Esophagus (tissue), 2 donors: ENCODE data around the gene TBX1. TPM values are rescaled to one million over a fixed set of nuclear protein-coding genes. Genes with fewer than 3 reads are reported as not detected.
"Not testable (repeated sequence)": the region's sequence is repeated elsewhere in the genome, so short reads cannot be mapped to it uniquely, and the experiment has no call there.

Experiments used
- H3K27ac ChIP-seq, 2 donors: one replicate each; pipeline ENCODE4 v1.5.1; 2013; ENCODE audit warnings: low read depth in 2 of 2, mild to moderate bottlenecking in 2 of 2, inconsistent platforms in 1 of 2, low read length in 1 of 2, moderate library complexity in 1 of 2
- H3K27me3 ChIP-seq, 2 donors: one replicate each; pipeline ENCODE4 v1.6.1; 2013; ENCODE audit warnings: low read length in 2 of 2, control low read depth in 1 of 2, mild to moderate bottlenecking in 1 of 2; ENCODE audit not compliant: insufficient read depth in 2 of 2, control insufficient read depth in 1 of 2
- H3K36me3 ChIP-seq, 2 donors: one replicate each; pipeline ENCODE4 v1.6.1; 2013; ENCODE audit warnings: low read length in 1 of 2; ENCODE audit not compliant: control insufficient read depth in 2 of 2, insufficient read depth in 2 of 2
- H3K4me1 ChIP-seq, 2 donors: one replicate each; pipeline ENCODE4 v1.6.1; 2013; ENCODE audit warnings: low read length in 1 of 2; ENCODE audit not compliant: control insufficient read depth in 2 of 2, insufficient read depth in 2 of 2
- H3K4me3 ChIP-seq, 2 donors: one replicate each; pipeline ENCODE4 v1.5.1; 2013; ENCODE audit warnings: low read length in 2 of 2, mild to moderate bottlenecking in 2 of 2, low read depth in 1 of 2, moderate library complexity in 1 of 2
- H3K9me3 ChIP-seq, 2 donors: one replicate each; pipeline ENCODE4 v1.6.1; 2013; ENCODE audit warnings: mild to moderate bottlenecking in 2 of 2, low read depth in 1 of 2, low read length in 1 of 2, moderate library complexity in 1 of 2; ENCODE audit not compliant: control insufficient read depth in 2 of 2, insufficient read depth in 1 of 2
- WGBS, 2 donors: extraction: QIAGEN DNeasy Blood & Tissue Kit; methylation state at CpG; one replicate each; pipeline ENCODE4 v1.1.7; 2013; 5-methylcytosine and 5-hydroxymethylcytosine counted together
- polyA plus RNA-seq, 2 donors: library from polyadenylated mRNA; stranded (reverse); fragments of 200-250 nt; gene quantifications; one replicate each; pipeline ENCODE4 v1.2.3, GENCODE V29; 2013
- donor health status: healthy with polysubstance abuse.
- donor health status: Bipolar disorder and iron deficiency.

The TBX1 gene
- polyA plus RNA-seq, 2 donors = 1.2 to 1.3 TPM

DNA sequence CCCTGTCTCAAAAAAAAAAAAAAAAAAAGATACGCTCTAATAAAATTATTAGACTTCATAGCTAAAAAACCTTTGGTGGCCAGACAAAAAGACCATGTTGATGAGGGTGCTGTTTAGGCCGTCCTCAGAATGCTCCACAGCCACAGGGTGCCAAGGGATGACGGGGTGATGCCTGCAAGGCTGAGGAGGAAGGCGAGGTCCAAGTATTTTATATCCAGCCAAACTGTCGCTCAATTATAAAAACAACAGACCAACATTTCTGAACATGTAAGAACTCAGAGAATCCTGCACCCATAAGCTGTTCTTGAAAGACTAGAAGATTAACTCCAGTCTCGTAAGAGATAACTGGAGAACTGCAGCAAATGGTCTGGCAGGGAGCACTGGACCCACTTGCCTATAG is 29.2 kb downstream of the TBX1 start:
- Histone ChIP-seq H3K4me1 (no peaks in the 10 kb centered on the region), H3K4me3 (no peak overlapping the region), H3K27me3 (no peaks in the 10 kb centered on the region), H3K36me3 (peaks cover 0 to 17% of the 10 kb centered on the region in 2 donors), H3K9me3 (peaks cover 0 to 3% of the 10 kb centered on the region in 2 donors), H3K27ac (no peak overlapping the region)
- 73 to 75% methylated on average over 6 of the region's 6 CpGs for WGBS, 2 donors

DNA sequence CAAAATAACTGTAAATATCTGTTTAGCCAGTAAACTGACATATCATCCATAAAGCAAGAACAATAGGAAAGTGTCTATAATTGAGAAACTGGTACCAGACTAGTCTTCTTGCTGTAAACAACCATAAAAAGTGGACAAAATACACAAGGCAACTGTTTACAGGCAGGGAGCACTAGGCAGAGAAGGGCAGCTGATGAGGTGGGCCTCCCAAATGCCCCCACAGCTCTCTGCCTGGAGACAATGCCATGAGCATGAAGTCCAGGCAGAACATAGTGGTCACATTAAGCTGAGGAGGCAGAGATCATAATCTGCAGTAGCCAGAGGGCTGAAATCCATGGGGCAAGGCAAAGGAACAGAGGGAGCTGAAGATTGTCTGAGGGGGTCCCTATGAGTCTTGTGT is 30.7 kb downstream of the TBX1 start:
- Histone ChIP-seq H3K4me3 (no peak overlapping the region), H3K36me3 (peaks cover 0 to 14% of the 10 kb centered on the region in 2 donors), H3K27ac (no peak overlapping the region), H3K4me1 (no peaks in the 10 kb centered on the region), H3K9me3 (peaks cover 0 to 3% of the 10 kb centered on the region in 2 donors), H3K27me3 (no peaks in the 10 kb centered on the region)

DNA sequence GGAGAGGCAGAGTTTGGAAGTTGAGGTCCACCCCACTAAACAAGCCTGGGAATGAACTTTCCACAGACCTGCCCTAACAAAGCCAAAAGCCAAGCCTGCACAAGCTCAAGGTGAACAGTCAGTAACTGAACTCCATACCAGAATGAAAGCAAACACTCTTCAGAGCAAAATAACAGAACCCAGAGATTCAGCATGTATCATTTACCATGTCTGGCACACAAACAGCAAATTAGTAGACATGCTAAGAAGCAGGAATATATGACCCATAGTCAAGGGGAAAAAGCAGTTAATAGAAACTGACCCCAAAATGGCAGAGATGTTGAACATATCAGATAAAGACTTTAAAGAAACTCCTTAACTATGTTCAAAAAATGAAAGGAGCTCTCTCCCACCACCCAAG is 31.3 kb downstream of the TBX1 start:
- Histone ChIP-seq H3K27ac (no peak overlapping the region), H3K4me1 (no peaks in the 10 kb centered on the region), H3K9me3 (peaks cover 0 to 3% of the 10 kb centered on the region in 2 donors), H3K36me3 (peaks cover 0 to 12% of the 10 kb centered on the region in 2 donors), H3K27me3 (no peaks in the 10 kb centered on the region), H3K4me3 (no peak overlapping the region)

DNA sequence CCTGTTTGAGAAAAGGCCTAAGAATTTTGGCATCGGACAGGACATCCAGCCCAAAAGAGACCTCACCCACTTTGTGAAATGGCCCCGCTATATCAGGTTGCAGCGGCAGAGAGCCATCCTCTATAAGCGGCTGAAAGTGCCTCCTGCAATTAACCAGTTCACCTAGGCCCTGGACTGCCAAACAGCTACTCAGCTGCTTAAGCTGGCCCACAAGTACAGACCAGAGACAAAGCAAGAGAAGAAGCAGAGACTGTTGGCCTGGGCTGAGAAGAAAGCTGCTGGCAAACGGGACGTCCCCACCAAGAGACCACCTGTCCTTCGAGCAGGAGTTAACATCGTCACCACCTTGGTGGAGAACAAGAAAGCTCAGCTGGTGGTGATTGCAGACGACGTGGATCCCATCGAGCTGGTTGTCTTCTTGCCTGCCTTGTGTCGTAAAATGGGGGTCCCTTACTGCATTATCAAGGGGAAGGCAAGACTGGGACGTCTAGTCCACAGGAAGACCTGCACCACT is 31.9 kb downstream of the TBX1 start:
- not testable (repeated sequence) for H3K4me3 ChIP-seq, H3K9me3 ChIP-seq, H3K4me1 ChIP-seq, H3K27ac ChIP-seq, H3K27me3 ChIP-seq
- 94 to 97% methylated on average over 13 of the region's 13 CpGs for WGBS, 2 donors
- H3K36me3 ChIP-seq = peaks cover 0 to 12% of the 10 kb centered on the region in 2 donors

DNA sequence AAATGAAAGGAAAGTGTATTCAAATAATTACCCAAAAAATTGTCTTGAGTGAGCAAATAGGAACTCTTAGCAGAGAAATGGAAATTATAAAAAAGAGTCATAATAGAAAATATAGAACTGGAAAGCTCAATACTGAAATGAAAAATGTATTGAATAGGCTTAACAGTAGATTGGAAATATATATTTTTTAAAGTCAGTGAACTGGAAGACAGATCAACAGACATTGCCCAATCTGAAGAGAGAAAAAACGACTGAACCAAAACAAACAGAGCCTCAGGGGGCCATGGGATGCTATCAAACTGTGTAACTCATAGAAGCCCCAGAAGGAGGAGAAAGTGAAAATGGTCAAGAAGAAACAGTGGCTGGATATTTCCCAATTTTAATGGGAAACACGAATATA is 32.6 kb downstream of the TBX1 start:
- no peak overlapping the region for H3K4me3 ChIP-seq
- no peaks in the 10 kb centered on the region for H3K27me3 ChIP-seq
- no peaks in the 10 kb centered on the region for H3K4me1 ChIP-seq
- 66 to 88% methylated on average over 2 of the region's 2 CpGs for WGBS, 2 donors
- peaks cover 0 to 3% of the 10 kb centered on the region in 2 donors for H3K9me3 ChIP-seq
- H3K27ac ChIP-seq = no peak overlapping the region
- peaks cover 0 to 6% of the 10 kb centered on the region in 2 donors for H3K36me3 ChIP-seq

DNA sequence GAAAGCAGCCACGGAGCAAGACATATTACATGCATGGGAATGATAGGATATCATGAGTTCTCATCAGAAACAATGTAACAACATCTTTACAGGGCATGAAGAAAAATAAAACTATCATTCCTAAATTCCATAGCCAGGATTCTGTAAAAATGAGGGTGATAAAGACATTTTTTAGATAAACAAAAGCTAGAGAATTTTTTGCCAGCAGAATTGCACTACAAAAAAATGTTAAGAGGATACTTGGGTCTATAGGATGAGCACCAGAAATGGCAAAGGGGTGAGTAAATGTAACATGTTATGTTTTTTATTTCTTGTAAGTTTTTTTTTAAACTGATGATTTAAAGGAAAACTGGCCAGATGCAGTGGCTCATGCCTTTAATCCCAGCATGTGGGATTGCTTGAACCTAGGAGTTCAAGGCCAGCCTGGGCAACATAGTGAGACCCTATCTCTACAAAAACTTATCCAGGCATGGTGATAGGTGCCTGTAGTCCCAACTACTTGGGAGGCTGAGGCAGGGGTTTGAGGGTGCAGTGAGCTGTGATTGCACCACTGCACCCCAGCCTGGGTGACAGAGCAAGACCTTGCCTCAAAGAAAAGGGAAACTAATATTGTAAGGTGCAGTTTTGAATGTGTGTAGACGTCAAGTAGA is 33.2 kb downstream of the TBX1 start:
- no peak overlapping the region for H3K4me3 ChIP-seq
- no peak overlapping the region for H3K27ac ChIP-seq
- WGBS, 2 donors = 92% methylated on average over 2 of the region's 2 CpGs
- H3K36me3 ChIP-seq = peaks cover 0 to under 1% of the 10 kb centered on the region in 2 donors
- H3K27me3 ChIP-seq = no peaks in the 10 kb centered on the region
- H3K4me1 ChIP-seq = no peaks in the 10 kb centered on the region
- H3K9me3 ChIP-seq = peaks cover 0 to 3% of the 10 kb centered on the region in 2 donors

DNA sequence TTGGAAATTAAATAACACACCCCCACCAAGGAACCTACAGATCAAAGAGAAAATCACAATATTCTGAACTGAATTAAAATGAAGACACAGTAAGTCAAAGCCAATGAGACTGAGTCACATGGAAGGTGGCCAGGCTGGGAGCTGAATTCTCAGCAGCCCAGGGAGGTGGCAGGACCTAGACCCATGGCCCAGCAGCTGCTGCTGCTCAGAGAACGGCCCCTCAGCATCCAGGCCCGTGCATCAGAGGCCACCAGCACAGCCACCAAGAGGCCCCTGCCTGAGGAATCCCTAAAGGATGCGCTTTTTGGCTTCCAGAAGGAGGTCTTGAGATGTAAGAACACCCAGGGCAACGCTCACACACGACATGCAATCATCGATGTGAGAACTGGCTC is 35.0 kb downstream of the TBX1 start:
- 77 to 80% methylated on average over 6 of the region's 6 CpGs for WGBS, 2 donors
- Histone ChIP-seq H3K27me3 (no peaks in the 10 kb centered on the region), H3K9me3 (no peaks in the 10 kb centered on the region), H3K4me1 (no peaks in the 10 kb centered on the region), H3K36me3 (peaks cover 0 to 6% of the 10 kb centered on the region in 2 donors), H3K27ac (no peak overlapping the region), H3K4me3 (no peak overlapping the region)

DNA sequence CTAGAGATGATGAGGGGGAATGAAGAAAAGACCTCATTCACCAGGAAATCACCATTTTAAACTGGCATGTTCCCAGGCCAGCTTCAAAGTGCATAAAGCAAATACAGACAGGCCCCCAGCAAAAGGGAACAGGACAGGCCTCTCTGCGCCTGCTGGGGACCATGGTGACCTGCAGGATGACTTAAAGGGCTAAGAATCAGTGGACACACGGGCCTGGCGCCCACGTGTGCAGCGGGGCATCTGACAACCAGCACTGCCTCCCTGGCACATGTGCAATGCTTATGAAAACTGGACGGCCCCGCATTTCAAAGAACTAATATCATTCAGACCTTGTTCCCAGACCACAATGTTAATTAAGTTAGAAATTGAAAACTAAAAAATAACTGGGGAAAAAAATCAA is 35.6 kb downstream of the TBX1 start:
- H3K27ac ChIP-seq = no peak overlapping the region
- no peak overlapping the region for H3K4me3 ChIP-seq
- H3K4me1 ChIP-seq = no peaks in the 10 kb centered on the region
- no peaks in the 10 kb centered on the region for H3K27me3 ChIP-seq
- no peaks in the 10 kb centered on the region for H3K9me3 ChIP-seq
- WGBS, 2 donors = 82 to 86% methylated on average over 7 of the region's 7 CpGs
- peaks cover 0 to 7% of the 10 kb centered on the region in 2 donors for H3K36me3 ChIP-seq

DNA sequence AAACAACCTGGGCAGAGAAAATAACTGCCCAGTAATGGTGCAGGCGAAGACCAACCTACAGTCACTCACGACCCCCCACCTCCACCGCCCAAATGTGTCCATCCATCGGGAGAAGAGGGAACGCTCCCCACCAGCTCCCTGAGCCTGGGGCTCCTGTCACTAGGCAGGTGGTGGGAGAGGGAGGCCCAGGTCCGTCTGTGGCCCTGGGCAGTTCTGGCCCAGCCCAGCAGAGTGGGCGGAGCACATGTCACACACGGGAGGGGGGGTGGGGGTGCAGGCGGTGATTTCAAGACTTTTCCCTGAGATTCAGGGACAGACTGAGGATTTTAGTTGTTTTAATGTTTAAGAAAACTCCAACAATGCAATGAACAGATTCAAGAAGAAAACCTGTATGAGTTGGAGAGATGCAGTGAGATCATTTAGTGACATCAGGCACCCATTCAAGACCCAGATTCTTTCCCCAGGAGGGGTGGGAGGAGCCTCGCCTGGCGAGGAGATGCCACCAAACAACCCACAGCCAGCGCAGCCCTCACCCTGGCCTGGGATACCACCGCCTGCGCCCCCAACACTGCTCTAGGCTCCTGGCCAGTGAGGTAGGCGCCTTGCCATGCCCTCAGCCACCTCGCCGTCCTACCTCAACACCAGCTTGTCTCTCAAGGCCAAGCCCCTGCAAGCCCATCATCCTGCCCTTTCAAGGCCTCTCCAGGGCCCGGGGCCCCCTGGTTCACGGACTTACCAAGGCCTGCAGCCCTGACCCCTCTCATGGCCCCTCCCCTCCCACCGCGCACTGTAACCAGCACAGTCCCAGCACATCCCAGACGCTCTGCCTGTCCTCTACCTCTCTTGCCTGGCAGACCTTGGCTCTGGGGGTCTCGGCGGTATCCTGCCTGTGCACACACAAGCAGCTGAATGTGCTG is 36.8 kb downstream of the TBX1 start:
- 80% methylated on average over 24 of the region's 24 CpGs for WGBS, 2 donors
- H3K4me3 ChIP-seq = no peak overlapping the region
- no peak overlapping the region for H3K27ac ChIP-seq
- peaks cover 0 to 9% of the 10 kb centered on the region in 2 donors for H3K36me3 ChIP-seq
- H3K9me3 ChIP-seq = no peaks in the 10 kb centered on the region
- H3K27me3 ChIP-seq = no peaks in the 10 kb centered on the region
- no peaks in the 10 kb centered on the region for H3K4me1 ChIP-seq
